Measurements from ENCODE around the gene ADAMTS17.

ADAMTS17 gene

DNA sequence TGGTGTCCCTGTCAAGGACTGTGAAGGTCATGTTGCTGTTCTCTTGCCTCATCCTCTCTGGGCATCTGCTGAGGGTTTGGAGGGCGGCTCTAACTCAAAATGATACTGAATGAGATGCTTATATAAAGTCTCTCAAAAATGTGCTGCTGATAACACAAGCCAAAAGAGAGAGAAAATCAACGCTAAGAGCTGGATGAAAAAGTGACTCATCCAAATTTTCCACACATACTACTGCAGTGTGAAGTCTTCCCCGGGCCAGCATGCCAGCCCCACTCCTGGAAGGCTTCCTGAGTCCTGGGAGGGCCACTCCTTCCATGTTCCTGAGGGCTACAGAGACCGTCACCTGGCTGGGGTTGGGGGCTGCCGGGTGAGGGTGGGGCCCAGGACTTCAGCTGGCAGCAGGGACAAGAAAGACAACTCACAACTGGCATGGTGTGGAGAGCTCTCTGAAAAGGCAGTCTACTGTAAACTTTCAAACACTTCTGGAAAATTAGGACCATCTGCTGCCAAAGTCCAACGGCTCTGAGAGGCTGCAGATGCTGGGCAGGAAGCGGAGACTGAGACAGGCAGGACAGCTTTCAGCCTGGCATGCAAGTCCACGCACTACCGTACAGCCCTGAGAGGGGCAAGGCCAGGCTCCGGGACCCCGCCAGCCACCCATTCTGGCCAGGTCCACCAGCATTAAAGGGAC, 200.3 kb downstream of the ADAMTS17 start:
- FAIRE-seq, result no peak

DNA sequence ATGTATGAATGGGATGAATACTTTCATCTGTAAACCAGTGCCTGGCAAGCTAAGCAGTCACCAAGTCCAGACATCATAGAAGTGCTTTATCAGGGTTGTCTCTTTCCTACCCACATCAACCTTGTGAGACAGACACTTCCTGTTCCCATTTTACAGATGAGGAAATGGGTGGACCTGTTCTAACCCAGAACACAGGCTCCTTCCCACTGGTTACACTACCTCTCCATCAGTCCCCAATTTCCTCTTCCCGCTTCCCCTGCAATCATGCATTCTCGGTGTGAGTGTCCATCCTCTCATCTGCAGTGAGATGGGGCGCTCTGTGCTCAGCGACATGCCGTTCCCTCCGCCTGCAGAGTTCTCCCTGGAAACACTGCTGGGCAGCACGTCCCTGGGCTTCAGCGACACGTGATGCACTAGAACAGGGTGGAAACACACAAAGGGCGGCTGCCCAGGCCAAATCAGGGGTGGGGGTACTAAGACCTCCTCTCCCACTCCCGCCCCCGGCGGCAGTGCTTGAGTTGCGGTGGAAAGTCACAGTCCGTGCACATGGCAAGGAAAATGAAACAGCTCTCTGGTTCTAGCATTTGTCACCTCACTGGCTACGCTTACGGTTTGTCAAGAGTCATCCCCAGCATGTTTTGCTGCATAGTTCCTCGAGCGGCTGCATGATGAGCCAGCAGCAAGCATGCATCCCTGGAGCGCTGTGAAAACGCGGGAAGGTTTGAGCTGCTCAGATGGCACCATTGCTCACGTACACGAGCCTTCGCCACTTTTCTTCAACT, 201.1 kb downstream of the ADAMTS17 start:
- FAIRE-seq, result no peak
- TF ChIP-seq TAF1 (IDR thresholded peaks at IDR 0.05; ENCODE audit: borderline replicate concordance, low read depth, low read length), result no peak
- no peak for TF ChIP-seq POLR2A (IDR thresholded peaks at IDR 0.05; ENCODE audit: low read depth, low read length)
- no peak for TF ChIP-seq POLR2AphosphoS5 (IDR thresholded peaks at IDR 0.05; ENCODE audit: low read depth, low read length)
- DNase-seq (ENCODE audit: insufficient read length), result no peak

More for the DNA sequence above, 200.3 kb downstream of the ADAMTS17 start:
- TF ChIP-seq POLR2AphosphoS5 (IDR thresholded peaks at IDR 0.05; ENCODE audit: low read depth, low read length) (no peak), TAF1 (IDR thresholded peaks at IDR 0.05; ENCODE audit: borderline replicate concordance, low read depth, low read length) (no peak), POLR2A (IDR thresholded peaks at IDR 0.05; ENCODE audit: low read depth, low read length) (no peak)
- DNase-seq (ENCODE audit: insufficient read length), result no peak

DNA sequence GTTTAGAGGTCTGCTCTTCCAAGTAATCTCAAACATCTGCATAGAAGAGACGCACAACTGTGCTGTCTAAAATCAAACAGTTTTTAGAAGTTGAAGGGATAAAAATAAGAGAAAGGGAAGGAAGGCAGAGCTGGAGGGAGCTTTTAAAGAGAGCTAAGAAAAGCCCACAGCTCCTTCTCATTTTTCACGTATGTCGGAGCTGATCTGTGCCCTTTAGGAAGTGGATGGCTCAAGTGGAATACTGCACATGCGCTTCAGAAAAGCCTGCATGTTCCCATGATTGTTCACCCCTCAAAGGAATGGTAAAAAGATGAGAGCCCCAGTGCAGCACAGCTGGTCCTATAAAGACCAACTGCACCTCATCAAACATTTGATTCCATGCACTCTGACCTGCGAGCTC, 207.2 kb downstream of the ADAMTS17 start:
- TF ChIP-seq POLR2A (IDR thresholded peaks at IDR 0.05; ENCODE audit: low read depth, low read length), result no peak
- TF ChIP-seq TAF1 (IDR thresholded peaks at IDR 0.05; ENCODE audit: borderline replicate concordance, low read depth, low read length), result no peak
- TF ChIP-seq POLR2AphosphoS5 (IDR thresholded peaks at IDR 0.05; ENCODE audit: low read depth, low read length), result no peak
- DNase-seq (ENCODE audit: insufficient read length), result no peak
- FAIRE-seq, result no peak

DNA sequence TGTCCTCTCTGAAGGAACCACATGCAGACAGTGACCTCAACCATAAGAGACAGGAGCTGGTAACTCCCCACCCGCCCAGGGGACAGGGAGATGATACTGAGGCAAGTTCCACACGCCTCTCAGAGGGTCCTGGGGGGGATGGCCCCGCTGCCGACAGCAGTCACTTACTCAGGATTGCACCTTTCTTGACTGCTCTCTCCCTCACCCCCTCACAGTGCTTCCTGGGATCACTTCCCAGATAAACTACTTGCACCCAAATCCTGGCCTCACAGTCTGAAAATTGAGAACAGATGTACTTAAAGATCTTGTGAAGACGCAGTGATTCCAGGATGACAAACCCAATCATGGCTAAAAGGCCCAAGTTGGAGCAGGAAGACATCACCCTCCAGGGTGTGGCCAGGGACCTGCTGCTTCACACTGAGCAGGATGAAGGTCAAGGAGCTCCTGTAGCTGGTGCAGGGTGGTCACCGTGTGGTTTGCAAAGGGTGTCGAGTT, 207.6 kb downstream of the ADAMTS17 start:
- FAIRE-seq, result no peak
- TF ChIP-seq TAF1 (IDR thresholded peaks at IDR 0.05; ENCODE audit: borderline replicate concordance, low read depth, low read length), result no peak
- no peak for TF ChIP-seq POLR2A (IDR thresholded peaks at IDR 0.05; ENCODE audit: low read depth, low read length)
- TF ChIP-seq POLR2AphosphoS5 (IDR thresholded peaks at IDR 0.05; ENCODE audit: low read depth, low read length), result no peak
- no peak for DNase-seq (ENCODE audit: insufficient read length)

DNA sequence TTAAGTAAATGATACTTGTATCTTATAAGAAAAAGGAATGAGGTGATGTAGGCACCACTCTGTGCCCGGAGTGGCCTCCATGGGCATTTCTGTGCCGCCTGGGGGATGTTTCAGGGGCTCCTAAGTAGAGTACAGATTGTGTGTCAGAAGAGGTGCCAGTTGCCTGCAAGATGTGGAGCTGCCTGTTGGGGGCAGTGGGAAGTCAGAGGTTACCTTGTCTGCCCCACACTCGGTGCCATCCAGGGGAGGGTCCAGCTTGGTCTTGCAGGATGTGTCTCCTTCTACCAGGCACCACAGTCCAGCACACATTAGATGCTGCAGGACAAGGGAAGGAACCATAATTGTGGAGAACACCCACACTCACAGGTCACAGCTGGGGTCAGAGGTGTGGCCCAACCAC, 208.8 kb downstream of the ADAMTS17 start:
- FAIRE-seq (no peak), DNase-seq (ENCODE audit: insufficient read length) (no peak)
- no peak for TF ChIP-seq POLR2A (IDR thresholded peaks at IDR 0.05; ENCODE audit: low read depth, low read length)
- no peak for TF ChIP-seq POLR2AphosphoS5 (IDR thresholded peaks at IDR 0.05; ENCODE audit: low read depth, low read length)
- TF ChIP-seq TAF1 (IDR thresholded peaks at IDR 0.05; ENCODE audit: borderline replicate concordance, low read depth, low read length), result no peak

DNA sequence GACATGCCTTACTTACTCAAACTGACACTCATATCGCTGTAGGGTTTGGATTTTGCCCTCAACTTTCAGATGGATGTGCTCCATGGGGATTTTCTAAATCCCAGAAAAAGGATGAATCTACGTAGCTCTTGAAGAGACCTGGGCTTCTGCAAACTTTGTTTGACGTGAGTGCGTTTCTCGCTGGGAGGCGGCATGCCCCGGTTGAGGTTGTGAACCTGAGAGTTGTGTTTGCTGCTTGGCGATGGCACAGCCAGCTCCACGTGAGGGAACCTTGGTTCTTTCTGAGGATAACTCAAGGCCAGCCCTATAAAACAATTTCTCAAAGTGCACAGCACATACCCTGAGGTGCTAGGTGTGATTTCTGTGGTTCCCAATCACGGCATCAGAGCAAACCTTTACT, 209.5 kb downstream of the ADAMTS17 start:
- FAIRE-seq, result no peak

DNA sequence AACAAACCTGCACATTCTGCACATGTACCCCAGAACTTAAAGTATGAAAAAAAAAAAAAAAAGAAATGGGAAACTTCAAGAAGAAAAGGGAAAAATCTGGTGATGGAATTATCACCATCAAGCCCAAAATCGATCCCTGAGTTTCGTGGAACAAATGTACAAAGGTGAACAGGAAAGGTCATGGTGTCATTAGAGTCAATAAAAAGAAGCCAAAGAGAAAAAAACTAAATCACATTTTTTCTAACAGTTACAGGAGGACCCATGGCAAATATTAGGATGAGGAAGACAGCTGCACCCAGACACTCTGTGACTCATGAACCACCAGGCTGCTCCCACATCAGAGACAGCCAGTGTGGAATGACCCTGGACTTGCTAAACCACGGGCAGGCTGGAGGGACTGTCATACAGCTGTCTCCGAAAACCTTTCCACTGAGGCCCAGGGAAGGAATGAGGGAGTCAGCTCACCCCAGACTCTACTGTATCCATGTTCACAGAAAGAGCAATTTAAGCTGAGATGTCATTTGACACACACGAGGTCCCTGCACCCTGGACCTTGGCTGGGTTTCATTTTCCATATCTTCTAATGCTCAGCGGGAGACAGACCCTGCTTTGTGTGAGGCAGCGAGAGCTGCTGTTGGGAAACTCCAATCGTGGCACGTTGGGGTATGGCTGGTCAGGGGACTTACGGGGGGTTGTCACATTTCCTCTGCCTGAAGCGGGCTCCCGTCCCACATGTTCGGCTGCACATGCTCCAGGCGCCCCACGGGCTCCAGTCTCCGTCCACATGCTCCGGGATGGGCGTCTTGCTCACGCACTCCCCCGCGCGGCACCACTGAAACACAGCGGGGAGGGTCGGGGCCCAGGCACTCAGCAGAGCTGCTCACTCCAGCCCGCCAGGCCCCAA, 210.2 kb downstream of the ADAMTS17 start:
- peak; percentile 37 for DNase-seq (ENCODE audit: insufficient read length)
- no peak for FAIRE-seq
- TF ChIP-seq POLR2AphosphoS5 (IDR thresholded peaks at IDR 0.05; ENCODE audit: low read depth, low read length) (no peak), TAF1 (IDR thresholded peaks at IDR 0.05; ENCODE audit: borderline replicate concordance, low read depth, low read length) (no peak), POLR2A (IDR thresholded peaks at IDR 0.05; ENCODE audit: low read depth, low read length) (no peak)

More for the DNA sequence above, 209.5 kb downstream of the ADAMTS17 start:
- TF ChIP-seq TAF1 (IDR thresholded peaks at IDR 0.05; ENCODE audit: borderline replicate concordance, low read depth, low read length) (no peak), POLR2AphosphoS5 (IDR thresholded peaks at IDR 0.05; ENCODE audit: low read depth, low read length) (no peak), POLR2A (IDR thresholded peaks at IDR 0.05; ENCODE audit: low read depth, low read length) (no peak)
- DNase-seq (ENCODE audit: insufficient read length), result no peak

DNA sequence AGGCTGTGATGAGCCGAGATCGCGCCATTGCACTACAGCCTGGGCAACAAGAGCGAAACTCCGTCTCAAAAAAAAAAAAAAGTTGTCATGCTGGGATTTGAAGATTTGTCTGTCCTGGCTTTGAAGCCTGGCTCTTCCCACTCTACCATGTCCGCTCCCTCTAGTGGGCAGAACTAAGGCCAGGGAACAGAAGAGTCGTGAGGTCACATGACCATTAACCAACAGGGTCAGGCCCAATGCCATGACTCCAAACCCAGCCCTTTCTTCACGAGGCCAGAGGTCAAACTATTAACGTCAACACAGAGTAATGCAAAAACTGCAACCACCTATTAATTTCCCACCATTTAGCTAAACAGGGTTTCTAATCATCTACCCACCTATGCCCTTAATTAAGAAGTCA, 212.1 kb downstream of the ADAMTS17 start:
- TF ChIP-seq POLR2AphosphoS5 (IDR thresholded peaks at IDR 0.05; ENCODE audit: low read depth, low read length) (no peak), POLR2A (IDR thresholded peaks at IDR 0.05; ENCODE audit: low read depth, low read length) (no peak), TAF1 (IDR thresholded peaks at IDR 0.05; ENCODE audit: borderline replicate concordance, low read depth, low read length) (no peak)
- DNase-seq (ENCODE audit: insufficient read length), result no peak
- FAIRE-seq, result no peak

DNA sequence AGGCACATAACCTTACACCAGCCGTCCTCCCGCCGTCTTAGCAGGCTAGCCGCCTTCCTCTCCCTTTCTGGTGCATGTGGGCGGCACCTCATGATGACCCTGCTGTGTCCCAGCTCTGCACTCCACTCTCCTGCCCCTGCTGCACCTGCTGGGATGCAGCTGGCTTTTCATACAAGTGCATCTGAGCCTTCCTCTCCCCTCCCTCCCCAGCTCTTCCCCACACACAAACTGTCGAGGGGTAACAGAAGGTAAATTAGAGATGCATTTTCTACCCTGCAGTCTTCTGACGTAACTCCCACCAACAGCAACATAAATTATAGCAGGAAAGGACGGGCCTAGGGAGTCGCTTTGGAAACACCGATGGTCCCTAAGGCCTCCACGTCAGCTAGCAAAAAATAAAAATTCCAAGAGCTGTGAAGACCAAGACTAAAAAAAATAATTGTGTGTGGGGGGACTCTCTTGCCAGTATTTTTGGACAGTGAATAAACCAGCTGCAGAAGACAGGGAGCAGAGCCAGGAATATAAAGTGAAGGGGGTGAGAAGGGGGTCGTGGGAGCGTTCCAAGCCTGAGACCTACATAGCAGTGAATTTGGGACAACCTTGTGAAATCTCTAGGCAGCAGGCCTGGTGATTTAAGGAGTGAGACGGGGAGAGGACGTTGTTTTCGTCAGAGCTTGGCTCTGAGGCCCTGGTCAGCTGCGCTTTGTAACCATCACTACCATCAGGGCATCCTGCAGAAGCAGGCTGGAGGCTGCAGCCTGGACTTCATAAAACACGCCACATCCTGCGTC, 216.2 kb downstream of the ADAMTS17 start:
- TF ChIP-seq POLR2AphosphoS5 (IDR thresholded peaks at IDR 0.05; ENCODE audit: low read depth, low read length) (no peak), POLR2A (IDR thresholded peaks at IDR 0.05; ENCODE audit: low read depth, low read length) (no peak), TAF1 (IDR thresholded peaks at IDR 0.05; ENCODE audit: borderline replicate concordance, low read depth, low read length) (no peak)
- FAIRE-seq (no peak), DNase-seq (ENCODE audit: insufficient read length) (no peak)

DNA sequence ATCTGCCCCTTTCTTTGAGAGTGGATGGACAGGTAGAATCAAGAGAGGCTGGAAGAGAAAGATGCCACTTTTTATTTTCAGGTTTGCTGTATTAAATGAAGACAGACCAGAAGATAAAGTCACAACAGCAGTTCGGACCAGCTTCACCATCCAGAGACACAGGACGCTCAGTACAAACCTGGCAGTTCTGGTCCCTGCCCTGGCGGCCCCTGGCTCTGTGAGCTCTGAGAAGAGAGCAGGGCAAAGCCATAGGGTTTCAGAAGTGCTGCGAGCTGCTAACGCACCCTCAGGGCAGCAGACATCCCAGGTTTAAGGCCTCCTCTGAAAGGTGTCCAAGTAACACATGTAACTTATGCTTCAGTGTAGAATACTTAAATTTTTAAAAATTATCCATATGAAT, 216.8 kb downstream of the ADAMTS17 start:
- FAIRE-seq, result no peak
- no peak for TF ChIP-seq POLR2A (IDR thresholded peaks at IDR 0.05; ENCODE audit: low read depth, low read length)
- TF ChIP-seq POLR2AphosphoS5 (IDR thresholded peaks at IDR 0.05; ENCODE audit: low read depth, low read length), result no peak
- no peak for TF ChIP-seq TAF1 (IDR thresholded peaks at IDR 0.05; ENCODE audit: borderline replicate concordance, low read depth, low read length)
- no peak for DNase-seq (ENCODE audit: insufficient read length)
